HG03442 (cell line): ENCODE measurements around the gene MYH4.

ENCODE experiments used
- ATAC-seq: cut with Tn5 transposase; IDR thresholded peaks from one replicate; pipeline ENCODE4 v1.9.1; 2021; ENCODE audit warnings: mild to moderate bottlenecking, moderate library complexity; ENCODE audit not compliant: unreplicated experiment

MYH4 gene

DNA sequence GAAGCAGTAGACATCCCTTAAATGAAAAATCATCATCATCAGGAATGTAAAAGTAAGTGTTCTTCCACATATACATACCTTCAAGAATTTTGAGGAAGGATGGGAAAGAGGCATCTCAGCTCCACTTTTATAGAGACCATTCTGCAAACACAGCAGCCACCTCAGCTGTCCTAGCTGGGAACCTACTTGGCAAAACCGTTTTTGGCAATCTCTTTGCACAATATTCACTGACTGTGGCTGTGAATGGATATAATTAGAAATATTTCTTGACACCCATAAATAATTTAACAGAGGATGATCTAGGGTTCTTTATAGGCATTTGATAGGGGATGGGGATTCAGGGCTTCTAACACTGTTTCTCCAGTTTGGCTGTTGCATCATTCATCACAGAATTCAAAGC lies at the start of gene MYH4:
Gene MYH4, minus strand, starts transcription at position 101 of the 400 bp plus-strand sequence. CDS start 2,814 bp downstream, outside the sequence.
- no peak for ATAC-seq

DNA sequence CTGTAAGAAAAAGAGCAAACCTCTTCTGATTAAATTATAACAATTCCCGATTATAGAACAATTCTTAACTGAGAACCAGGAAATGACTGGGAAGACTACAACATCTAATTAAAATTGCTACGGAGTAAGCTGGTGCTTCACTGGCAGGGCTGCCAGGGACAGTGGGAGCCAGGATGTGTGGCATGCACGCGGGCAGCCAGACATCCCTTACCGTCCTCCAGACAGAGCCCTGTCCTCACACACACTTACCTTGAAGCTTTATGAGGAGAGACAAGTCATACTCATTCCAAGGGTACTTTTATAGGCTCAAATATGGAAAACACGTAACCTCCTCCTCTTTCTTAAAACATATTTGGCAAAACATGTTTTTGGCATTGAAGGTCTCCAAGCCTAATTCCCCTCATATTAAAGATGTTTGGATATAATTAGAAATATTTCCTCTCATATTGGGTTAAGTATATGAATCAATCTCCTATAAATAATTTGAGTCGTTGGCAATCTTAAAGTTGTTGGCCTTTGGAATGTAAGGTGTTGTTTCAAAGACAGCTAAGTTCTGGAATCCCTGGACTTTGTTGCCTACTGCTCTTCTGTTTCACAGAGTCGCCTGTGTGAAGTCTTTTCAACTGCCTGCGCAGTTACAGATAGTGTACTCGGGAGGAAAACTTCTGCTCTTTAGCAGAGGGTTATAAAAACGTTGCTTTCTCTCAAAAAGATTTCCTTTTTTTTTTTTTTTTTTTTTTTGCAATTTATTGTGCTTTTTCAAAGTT lies 49.1 kb upstream of the MYH4 start, which contains the start of gene MYH1:
Gene MYH1, minus strand, starts transcription at position 272 of the 767 bp plus-strand sequence. CDS start 1,900 bp downstream, outside the sequence.
- no peak for ATAC-seq

DNA sequence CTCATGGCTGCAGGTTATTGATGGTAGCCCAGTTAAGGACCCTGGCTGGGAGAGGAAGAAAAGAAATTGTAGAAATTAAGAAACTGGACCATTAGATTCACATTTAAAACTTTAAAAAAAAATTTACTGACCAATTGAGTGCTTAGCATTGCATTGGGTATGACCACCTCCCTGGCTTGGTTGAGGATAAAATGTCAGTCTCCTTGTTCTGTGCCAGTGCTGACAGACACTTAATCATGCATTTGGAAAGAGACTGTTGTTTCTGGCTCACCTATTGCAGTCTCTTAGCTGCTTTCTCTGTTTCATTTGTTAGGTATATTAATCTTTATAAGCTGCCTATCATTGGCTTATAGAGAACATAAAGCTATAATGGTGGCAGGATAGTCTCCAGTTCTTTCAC lies 47.3 kb upstream of the MYH4 start:
- no peak for ATAC-seq

DNA sequence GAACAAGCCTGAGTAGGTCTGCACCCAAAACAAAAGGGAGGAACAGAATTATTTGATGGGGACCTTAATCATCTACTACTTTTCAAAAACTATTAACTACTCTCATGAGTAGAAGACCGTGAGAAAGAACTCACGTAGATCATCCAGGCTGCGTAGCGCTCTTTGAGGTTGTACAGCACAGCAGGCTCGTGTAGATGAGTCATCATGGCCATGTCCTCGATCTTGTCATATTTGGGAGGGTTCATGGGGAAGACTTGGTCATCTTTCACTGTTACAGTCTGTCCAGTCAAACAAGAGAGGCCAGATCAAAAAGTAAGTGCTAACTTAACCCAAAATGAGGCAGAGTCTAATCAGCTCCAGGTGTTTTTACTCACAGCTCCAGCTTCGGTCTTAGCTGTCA lies 46.7 kb upstream of the MYH4 start:
- ATAC-seq: no peak

DNA sequence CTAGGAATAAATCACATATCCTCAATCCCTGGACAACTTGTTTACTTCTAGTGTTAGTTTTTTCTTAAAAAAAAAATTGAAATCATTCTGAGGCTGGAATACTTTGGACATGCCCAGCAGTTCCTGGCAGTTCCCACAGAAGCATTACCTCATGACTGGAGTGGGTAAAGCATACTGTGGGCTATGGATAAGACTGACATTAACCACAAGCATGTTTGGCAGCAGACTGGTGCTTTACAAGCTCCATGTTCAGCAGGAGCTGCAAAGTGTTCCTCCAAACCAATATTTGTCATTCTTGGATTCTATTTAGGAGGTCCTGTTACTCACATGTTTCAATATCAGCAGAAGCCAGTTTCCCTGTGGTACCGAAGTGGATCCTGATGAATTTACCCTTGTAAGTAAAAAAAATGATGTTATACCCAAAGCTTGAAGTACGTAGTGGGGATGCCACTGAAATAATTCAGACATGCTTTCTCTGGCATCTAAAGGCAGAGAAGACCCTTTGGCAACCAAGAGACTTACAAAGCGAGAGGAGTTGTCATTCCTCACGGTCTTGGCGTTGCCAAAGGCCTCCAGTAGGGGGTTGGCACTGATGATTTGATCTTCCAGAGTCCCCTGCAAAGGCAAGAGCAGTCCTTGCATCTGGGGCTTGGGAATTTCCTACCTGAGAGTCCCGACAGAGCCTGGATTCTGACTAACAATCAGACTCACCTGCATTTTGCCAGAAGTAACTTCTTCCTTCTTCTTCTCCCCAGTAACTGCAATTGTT lies 44.1 kb upstream of the MYH4 start:
- ATAC-seq: no peak

DNA sequence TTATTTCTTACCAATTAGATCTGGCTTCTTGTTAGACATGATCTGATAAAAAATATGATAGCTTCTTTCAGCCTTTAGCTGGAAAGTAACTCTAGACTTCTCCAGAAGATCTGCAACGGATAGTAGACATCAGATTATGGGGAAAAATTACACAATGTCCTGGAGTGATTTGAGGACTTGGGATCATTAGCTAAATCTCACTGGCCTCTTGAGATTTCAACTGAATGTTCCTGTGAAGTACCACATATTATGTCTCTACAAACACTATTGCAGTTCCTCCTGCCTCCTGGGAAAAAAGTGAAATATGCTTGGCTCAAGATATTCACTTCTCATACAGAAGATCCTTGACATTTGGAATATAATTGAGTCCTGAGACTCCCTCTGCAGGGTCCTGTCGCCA lies 43.5 kb upstream of the MYH4 start:
- ATAC-seq: no peak

DNA sequence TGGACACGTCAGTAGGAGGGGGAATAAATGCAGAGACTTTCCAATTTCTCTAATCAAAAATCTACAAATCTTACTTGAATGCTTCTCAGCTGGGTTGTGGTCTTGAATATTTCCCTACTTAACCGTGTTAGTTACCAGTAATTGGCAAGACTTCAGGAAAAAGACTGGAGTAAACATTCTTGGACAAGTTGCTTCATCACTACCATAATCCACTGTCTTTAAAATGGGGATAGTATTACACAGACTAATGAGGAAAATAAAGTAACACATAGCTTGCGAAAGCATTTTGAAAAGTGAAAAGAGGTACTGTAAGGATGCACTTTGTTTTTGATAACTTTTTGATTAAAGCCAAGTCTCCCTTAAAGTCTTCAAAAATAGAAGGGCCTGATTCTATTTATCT lies 30.6 kb upstream of the MYH4 start:
- ATAC-seq: no peak

DNA sequence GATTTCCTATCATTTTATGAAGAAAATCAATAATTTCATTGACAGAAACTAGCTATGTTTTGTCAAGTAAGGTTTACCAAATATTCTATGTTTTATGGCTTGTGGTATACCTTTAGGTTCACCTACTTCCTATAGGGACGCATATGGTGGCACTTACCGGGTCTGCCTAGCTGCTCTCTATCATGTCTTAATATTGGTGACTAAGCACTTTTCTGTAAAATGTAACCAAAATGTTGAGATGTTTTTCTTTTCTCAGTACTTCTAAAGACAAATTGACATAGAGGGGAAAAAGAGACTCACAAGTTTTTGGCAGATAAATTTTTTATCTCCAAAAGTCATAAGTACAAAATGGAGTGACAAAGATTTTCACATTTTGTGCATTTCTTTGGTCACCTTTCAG lies 22.6 kb upstream of the MYH4 start:
- ATAC-seq: no peak

DNA sequence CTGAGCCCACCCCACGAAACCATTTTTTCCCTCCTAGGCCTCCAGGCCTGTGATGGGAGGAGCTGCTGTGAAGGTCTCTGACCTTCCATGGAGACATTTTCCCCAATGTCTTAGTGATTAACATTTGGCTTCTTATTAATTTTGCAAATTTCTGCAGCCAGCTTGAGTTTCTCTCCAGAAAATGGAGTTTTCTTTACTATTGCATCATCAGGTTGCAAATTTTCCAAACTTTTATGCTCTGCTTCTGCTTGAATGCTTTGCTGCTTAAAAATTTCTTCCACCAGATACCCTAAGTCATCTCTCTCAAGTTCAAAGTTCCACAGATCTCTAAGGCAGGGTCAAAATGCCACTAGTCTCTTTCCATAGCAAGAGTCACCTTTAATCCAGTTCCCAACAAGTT lies 12.9 kb upstream of the MYH4 start:
- no peak for ATAC-seq

DNA sequence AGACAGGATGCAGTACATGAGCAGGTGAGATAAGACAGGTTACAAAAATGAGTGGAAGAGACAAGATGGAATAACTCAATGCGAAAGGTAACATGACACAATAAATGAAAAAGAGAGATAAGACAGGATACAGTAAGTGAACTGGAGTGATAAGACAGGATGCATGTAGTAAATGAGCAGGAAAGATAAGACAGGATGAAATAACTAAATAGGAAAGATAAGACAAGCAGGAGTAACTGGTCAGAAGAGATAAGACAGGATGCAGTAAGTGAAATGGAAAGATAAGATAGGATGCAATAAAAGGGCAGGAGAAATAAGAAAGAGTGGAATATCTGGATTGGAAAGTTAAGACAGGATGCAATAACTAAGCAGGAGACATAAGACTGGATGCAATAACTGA lies 8.3 kb upstream of the MYH4 start:
- ATAC-seq: no peak

DNA sequence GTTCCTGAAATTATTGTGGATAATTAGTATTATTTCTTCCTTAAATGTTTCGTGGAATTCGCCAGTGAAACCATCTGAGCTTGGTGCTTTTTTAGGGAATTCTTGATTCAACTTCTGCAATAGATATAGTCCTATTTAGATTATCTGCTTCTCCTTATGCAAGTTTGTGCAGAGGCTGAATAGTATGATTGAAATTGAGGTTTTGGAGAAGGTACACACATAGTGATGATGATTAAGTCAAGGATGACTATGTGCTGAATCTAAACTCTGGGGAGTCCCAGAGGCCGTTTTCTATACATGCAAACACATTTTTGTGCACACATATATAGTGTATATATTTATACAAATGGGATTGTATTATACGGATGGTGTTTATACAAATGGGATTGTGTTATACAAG lies 5.2 kb upstream of the MYH4 start:
- no peak for ATAC-seq

DNA sequence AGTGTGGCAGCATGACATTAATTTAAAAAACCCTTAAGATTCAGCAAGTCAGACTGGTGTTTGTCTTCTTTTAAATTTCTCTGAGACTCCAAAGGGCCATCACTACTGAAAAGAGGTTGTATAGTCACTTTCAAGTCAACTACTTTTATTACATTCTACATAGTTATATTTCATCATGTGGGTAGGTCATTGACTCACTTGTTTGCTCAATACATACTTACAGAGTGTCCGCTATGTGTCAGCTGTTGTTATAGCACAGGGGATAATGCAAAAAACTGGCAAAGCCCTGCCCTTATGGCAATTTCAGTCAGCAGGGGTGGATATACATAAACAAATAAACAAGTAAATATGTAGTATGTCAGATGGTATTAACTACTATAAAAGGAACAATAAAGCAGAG lies 2.5 kb upstream of the MYH4 start:
- ATAC-seq: no peak

DNA sequence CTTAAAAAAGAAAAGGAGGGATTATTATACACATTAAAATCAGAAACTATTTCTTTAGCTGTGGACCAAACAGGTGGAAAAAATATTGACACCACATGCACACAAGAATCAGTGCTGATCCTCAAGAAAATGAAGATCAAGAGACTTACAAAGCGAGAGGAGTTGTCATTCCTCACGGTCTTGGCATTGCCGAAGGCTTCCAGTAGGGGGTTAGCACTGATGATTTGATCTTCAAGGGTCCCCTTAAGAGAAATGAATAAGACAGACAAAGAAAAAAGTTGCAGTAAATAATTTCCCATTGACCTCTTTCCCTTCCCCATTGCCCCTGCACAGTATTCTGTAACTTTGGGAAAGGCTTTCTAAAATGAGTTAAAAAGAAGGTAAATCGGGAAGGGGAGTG lies 6.0 kb downstream of the MYH4 start:
- no peak for ATAC-seq

DNA sequence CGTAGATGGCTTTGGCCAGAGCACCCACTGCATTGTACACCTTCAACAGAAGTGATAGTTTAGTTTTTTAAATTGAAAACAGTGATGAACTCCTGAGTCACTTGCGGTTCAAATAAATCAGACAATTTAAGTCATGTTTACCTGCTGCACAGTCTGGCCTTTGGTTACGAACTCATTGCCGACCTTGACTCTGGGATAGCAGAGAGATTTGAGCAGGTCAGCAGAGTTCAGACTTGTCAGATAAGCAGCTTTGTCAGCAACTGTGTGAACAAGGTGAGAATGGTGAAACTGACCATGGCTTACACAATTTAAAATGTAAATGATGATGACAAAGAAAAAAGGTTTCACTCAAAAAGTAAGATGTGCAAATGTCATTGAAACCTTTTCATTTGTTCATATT lies 9.3 kb downstream of the MYH4 start:
- ATAC-seq: no peak

DNA sequence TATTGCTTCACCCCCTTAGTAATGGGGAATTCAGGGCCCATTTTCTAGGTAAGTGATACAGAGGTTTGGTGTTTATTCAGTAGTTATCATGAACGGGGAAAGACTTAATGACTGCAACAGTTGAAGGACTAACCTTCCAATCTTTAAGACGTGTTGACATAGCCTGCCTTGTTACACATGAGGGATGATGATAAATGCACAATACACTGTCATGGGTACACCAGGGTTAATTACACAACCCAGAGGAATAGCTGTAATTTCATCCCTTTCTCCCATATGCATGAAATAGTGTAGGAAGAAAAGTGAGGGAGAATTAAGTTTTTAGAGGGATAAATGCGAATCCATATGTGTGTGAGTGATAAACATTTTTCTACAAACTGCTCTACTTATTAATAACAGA lies 10.7 kb downstream of the MYH4 start:
- ATAC-seq: no peak

DNA sequence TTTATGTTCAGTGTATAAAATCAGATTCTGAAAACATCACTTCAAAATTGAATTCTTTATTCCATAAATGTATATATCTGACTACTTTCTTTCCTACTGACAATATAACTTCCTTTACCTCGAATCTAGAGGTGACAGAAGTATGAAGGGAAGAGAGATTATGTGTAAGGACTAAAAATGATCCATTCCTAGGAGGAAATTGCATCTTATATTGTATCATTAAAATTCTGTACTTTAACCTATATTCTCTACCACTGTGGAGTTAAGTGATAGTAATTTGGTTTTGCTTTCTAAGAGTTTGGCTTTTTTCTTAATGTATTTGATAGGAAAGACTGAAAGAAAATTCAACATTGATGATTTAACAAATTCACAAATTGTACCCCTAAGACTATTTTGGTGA lies 11.4 kb downstream of the MYH4 start:
- ATAC-seq: no peak

DNA sequence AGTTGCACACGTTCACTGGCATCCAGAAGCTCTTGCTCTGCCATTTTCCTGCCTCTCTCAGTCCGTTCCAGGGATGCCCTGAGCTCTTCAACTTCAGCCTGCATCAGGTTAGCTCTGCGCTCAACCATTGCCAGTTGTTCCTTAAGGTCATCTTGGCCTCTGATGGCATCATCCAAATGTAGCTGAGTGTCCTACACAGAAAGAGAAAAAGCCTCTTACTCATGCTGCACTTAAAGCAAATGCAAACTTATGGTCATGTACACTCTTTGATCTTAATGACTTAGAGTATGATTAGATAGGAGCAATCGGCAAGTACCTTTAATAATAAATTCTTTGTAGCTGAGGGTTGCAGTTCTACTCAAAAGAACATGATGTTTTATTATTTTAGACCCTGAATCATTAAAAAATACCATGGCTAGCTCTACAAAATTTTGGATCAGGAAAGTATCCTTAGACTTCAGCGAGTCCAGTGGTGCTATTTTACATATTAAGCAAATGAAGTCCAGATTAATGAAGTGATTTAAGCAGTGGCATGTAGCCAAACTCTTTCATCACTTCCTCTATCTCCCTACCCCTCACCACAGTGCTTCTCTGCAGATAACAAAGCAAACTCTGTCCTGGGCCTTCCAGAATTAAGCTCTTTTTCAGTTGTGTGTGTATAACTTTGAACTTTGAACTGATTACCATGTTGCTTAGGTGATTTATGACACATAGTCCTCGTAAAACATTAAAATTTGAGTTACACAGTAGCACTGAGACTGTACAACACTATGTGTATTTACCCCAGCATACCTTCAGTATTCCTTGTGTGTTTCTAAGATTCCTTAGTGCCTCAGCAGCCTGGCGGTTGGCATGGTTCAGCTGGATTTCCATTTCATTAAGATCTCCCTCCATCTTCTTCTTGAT lies 22.1 kb downstream of the MYH4 start:
- no peak for ATAC-seq

DNA sequence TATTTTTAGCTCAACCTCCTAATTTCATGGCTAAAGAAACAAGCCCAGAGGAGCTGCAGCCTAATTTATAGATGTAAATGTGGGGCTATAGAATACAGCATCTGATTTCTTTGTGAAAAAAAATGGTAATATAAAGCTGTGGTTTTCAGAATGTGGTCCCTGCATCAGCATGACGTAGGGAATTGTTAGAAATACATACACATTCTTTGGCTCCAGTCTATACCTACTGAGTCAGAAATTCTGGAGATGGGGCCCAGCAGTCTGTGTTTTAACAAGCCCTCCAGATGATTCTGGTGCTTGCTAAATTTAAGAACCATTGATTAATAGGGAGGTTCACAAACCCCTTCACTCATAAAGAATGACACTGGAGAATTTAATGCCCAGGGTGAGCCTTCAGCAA lies 29.5 kb downstream of the MYH4 start:
- ATAC-seq: no peak

DNA sequence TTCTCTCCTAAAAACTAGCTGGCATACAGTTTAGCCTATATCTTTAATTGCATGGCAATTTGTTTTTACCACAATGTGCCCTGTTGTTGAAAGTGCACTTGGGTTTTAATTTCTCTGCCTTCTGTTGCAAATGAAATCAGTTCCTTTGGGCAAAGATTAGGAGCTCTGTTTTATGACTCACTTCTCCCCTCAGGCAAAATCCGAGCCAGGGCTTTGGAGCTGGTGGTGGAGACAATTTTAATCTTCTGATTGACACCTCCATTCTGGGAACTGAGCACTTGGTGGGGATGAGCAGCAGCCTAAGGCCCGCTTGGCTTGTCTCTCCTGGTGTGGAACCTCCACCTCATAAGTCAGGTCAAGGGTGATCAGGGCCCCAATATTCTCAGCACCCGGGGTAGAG lies 34.3 kb downstream of the MYH4 start:
- no peak for ATAC-seq

DNA sequence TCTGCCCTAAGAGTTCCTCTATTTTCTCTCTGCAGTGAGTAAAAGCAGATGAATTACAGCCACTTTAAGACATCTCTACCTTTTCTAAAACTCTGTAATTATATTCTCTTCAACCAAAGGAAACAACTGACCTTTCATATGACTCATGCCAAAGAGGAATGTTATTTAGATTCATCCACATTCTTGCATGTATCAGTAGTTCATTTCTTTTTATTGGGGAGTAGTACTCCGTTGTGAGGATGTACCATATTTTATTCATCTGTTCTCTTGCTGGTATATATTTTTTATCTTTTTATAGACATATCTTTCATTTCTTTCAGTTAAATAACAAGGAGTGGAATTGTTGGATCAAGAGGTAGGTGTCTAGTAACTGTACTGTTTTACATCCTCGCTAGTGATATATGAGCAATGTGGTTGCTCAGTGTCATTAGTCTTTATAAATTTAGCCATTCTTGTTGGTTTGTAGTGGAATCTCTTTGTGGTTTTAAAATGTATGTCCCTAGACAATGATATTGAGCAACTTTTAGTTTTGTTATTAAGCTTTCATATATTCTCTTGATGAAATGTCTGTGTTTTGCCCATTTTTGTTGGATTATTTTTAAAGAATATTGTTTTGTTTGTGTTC lies 39.8 kb downstream of the MYH4 start:
- no peak for ATAC-seq

DNA sequence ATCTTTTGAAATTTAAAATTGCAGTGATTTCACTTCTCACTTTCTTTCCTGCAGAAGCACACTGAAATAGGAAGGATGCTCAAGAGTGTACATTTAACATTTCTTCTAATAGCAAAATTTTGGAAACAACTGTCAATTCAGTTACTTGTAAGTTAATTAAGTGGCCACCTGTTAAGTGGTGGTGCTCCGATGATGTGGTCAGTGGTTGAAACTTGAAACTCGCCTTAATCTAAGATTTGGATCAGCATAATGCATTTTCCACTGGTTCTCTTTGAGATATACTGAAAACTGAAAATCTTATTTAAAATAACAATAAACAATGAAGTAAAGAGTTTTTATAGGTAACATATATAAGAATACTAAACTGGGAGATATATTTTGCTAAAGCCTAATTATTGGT lies 40.6 kb downstream of the MYH4 start:
- ATAC-seq: no peak
